Right ventricle myocardium inferior (tissue), 1 donor: ENCODE measurements around the gene MGAT3. TPM values are rescaled to one million over a fixed set of nuclear protein-coding genes. Genes with fewer than 3 reads are reported as not detected.
"Not testable (repeated sequence)": the region's sequence is repeated elsewhere in the genome, so short reads cannot be mapped to it uniquely, and the experiment has no call there.

Experiments
- ATAC-seq: fragments of 200-7000 bp; cut with Tn5 transposase; one replicate; pipeline ENCODE4 v1.9.1; 2020; ENCODE audit warnings: mild to moderate bottlenecking, moderate library complexity
- DNase-seq: peaks from one replicate; pipeline ENCODE4 v3.0.0; 2021; ENCODE audit errors: missing footprints
- intact Hi-C: fragments of 100-400 bp; cut with DNase I; formaldehyde crosslinking; loops from one replicate; pipeline ENCODE4 v1.11.0; 2022
- total RNA-seq: library from RNA; stranded (reverse); fragmentation: NEBNext Ultra II Directional; extraction: Animal tissue kit (Norgen Biotek cat#: 25700); gene quantifications from one replicate; pipeline ENCODE4 v1.2.1, GENCODE V29; 2021
- donor health status: DM: no; HTN: yes; CAD: no; lungs with severe emphysema.

The MGAT3 gene
- total RNA-seq, 1 donor from 2014 or later, result 5.9 TPM

- ATAC-seq (no peak), DNase-seq (no peak)
- intact Hi-C loops, result no loop called here
Observed at GRCh38 chr22:39518996-39519680, 62.3 kb downstream of the MGAT3 start.

DNA sequence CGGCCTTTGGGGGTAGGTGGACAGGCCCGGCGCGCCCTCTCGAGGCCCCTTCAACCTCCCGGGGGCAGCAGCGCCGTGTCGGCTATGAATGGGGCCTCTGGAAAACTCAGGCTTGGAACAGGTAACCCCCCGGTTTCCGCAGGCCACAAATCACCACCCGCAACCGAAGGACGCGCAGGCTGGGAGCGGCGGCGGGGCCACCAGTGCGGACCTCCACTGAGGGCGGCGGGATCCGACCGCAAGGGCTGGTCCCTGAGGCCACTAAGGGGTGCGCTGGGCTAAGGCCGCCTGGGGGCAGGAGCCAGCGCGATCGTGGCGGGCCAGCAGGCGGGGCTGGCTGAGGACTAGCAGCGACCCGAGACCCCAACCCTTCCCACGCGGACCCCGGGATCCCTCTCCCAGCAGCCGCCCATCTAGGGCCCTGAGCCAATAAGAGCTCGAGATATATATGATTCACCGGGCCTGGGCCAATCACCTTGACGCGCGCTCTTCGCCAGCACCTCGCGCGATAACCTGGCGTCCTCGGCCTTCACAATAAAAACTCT is 62.9 kb downstream of the MGAT3 start:
- ATAC-seq (peak; percentile 88), DNase-seq (peak; percentile 99)
- intact Hi-C loops, result loop anchor here (2.0 to 10.0 kb wide), 2 partner anchors 17 to 345 kb away; partner anchors contain the start of gene MIEF1

GRCh38 chr22:39520226-39521105 is 63.7 kb downstream of the MGAT3 start, which contains the start of gene ATF4:
TSS of gene ATF4 (plus strand) at chr22:39520562. CDS start at chr22:39521446, 884 bp downstream.
- peak; percentile 95 for DNase-seq
- ATAC-seq, result peak; percentile 64
- intact Hi-C loops, result loop anchor here (2.0 to 10.0 kb wide), 2 partner anchors 18 to 346 kb away; partner anchors contain the start of gene MIEF1

- intact Hi-C loops, result loop anchor here (2.0 to 10.0 kb wide), 2 partner anchors 18 to 346 kb away; partner anchors contain the start of gene MIEF1
Observed at GRCh38 chr22:39521106-39521885, 64.5 kb downstream of the MGAT3 start.

DNA sequence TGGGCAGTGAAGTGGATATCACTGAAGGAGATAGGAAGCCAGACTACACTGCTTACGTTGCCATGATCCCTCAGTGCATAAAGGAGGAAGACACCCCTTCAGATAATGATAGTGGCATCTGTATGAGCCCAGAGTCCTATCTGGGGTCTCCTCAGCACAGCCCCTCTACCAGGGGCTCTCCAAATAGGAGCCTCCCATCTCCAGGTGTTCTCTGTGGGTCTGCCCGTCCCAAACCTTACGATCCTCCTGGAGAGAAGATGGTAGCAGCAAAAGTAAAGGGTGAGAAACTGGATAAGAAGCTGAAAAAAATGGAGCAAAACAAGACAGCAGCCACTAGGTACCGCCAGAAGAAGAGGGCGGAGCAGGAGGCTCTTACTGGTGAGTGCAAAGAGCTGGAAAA is 65.3 kb downstream of the MGAT3 start:
- not testable (repeated sequence) for ATAC-seq, DNase-seq
- intact Hi-C loops, result loop anchor here (10.0 kb wide), 1 partner anchor 347 kb away; no protein-coding TSS in a partner anchor

More at GRCh38 chr22:39521106-39521885, 64.5 kb downstream of the MGAT3 start:
- DNase-seq, ATAC-seq: not testable (repeated sequence)

DNA sequence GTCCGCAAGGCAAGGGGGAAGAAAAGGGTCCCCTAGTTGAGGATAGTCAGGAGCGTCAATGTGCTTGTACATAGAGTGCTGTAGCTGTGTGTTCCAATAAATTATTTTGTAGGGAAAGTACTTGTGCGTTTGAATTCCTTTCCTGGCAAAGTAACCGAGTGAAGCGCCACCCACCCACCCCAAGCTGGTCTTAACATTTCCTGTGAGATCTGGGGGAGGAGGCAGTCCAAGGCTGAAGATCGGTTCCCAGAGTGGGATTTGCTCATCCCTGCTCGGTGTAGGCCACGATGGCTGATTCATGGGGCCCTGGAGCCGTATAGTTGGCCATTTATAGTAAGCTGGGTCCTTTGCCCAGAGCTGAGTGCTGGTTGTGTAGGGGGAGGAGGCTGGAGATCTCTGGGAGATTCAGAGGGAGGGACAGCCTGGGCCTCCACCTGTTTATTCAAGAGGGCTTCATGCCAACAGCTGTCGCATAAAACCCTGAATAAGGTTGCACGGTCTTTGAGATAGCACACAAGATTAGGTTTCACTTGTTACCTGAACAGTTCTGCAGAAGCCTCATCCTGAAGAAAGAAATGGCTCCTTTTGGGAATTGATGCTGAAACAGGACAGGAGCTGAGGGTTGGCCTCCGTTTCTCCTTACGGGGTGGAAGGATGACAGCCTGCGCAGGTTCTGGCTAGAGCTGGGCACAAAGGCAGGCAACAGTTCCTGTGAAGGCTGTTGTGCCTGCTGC is 65.9 kb downstream of the MGAT3 start:
- intact Hi-C loops, result loop anchor here (1.0 to 10.0 kb wide), 2 partner anchors 123 to 348 kb away; partner anchors contain the start of gene TAB1
- DNase-seq (no peak), ATAC-seq (no peak)

DNA sequence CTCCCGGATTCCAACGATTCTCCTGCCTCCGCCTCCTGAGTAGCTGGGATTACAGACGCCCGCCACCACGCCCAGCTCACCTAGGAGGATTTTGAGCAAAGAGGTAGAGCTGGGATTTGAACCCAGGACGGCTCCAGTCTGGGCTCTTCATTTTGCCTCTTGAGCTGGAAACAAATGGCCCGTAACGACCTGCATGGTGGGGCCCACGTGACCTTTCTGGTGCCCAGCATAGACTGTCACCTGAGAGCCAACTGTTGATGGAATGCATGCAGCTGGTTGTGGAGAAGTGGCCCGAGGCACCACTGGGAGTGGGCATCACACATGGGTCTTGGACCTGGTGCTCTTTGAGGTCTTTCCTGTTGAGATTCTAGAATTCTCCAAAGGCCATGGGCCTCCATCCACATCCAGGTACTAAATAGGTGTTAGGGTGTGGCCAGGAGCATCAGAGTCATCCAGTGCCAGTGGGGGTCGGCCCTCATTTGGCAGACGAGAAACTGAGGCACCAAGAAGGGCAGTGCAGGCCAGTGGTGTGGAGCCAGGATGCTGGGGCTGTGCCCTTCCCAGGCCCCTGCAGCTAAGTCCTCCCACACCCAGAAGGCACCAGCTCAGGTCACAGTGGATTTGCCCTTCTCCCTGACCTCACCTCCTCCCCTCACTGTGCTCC is 67.4 kb downstream of the MGAT3 start:
- intact Hi-C loops, result loop anchor here (10.0 kb wide), 1 partner anchor 349 kb away; no protein-coding TSS in a partner anchor
- DNase-seq (no peak), ATAC-seq (no peak)

GRCh38 chr22:39524753-39525657 is 68.2 kb downstream of the MGAT3 start:
- ATAC-seq, result no peak
- intact Hi-C loops, result loop anchor here (5.0 to 10.0 kb wide), 3 partner anchors 33 to 373 kb away; partner anchors contain the start of gene CBX7
- no peak for DNase-seq

GRCh38 chr22:39525658-39525975 is 68.8 kb downstream of the MGAT3 start:
- intact Hi-C loops, result loop anchor here (5.0 to 10.0 kb wide), 3 partner anchors 33 to 373 kb away; partner anchors contain the start of gene CBX7
- DNase-seq (no peak), ATAC-seq (no peak)

GRCh38 chr22:39526736-39527171 is 69.9 kb downstream of the MGAT3 start:
- no peak for DNase-seq
- intact Hi-C loops, result loop anchor here (2.0 to 10.0 kb wide), 4 partner anchors 34 to 374 kb away; partner anchors contain the start of gene CBX7
- no peak for ATAC-seq

DNA sequence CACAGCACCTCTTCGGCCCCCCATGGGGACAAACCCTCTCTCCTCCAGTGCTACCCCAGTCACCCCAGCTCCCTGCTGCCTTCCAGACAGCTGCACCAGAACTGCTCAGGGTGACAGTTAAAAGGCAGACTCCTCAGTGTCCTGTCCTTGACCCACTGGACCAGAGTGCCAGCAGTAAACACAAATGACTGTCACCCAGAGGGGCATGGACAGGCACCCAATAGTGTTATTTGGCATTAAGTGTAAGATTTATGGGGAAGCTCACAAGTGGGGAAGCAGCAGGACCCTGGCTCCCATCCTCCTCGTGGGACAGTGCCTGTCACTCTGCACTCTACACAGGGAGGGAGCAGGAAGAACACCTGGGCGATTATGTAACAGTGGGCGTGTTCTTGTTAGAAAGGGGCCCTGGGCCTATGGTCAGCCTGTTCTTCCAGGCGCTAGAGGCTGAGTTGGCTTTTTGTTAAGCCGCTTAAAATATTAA is 70.7 kb downstream of the MGAT3 start:
- ATAC-seq (no peak), DNase-seq (no peak)
- intact Hi-C loops, result loop anchor here (2.0 to 10.0 kb wide), 4 partner anchors 35 to 375 kb away; partner anchors contain the start of gene CBX7

GRCh38 chr22:39528080-39528661 is 71.4 kb downstream of the MGAT3 start:
- DNase-seq (no peak), ATAC-seq (no peak)
- intact Hi-C loops, result loop anchor here (5.0 to 10.0 kb wide), 3 partner anchors 36 to 376 kb away; partner anchors contain the start of gene CBX7

GRCh38 chr22:39528681-39529486 is 72.1 kb downstream of the MGAT3 start:
- ATAC-seq (peak; percentile 51), DNase-seq (peak; percentile 95)
- intact Hi-C loops, result loop anchor here (5.0 to 10.0 kb wide), 3 partner anchors 37 to 377 kb away; partner anchors contain the start of gene CBX7

DNA sequence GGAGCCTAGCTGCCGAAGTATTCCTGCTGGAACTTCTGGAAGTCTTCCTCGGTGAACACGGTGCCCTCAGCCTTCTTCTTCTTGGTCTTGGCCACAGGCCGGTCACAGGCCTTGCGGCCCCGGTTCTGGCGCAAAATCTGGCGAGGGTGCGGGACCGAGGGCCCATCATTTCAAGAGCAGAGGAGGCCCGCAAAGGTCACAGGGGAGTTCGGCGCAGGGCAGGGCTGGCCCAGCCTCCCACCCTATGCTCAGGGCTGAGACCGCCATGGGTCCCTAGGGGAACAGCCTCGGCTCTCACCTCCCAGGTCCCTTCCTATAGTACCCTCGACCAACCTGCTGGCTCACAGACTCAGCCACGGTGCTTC is 72.7 kb downstream of the MGAT3 start:
- ATAC-seq (no peak), DNase-seq (peak; percentile 69)
- intact Hi-C loops, result loop anchor here (5.0 to 10.0 kb wide), 3 partner anchors 37 to 377 kb away; partner anchors contain the start of gene CBX7
